Smooth muscle cell (in vitro differentiated cells): Measurements from ENCODE around the gene DLG1. TPM values are rescaled to one million over a fixed set of nuclear protein-coding genes. Genes with fewer than 3 reads are reported as not detected.

Experiments
- DNase-seq: peaks from one replicate; lab custom pipeline; 2025; ENCODE audit not compliant: unreplicated experiment; lab: John Stamatoyannopoulos, UW
- H2AFZ ChIP-seq: fragments of 200-600 bp; sonication (generic); 2 replicates; pipeline ENCODE4 v1.6.0; 2016; ENCODE audit warnings: antibody characterized with exemption, low read depth, mild to moderate bottlenecking
- H3F3A ChIP-seq: fragments of 200-600 bp; sonication (generic); 2 replicates; pipeline ENCODE4 v1.6.0; 2017; ENCODE audit warnings: antibody characterized with exemption, low read depth
- H3K27ac ChIP-seq: fragments of 200-600 bp; sonication (generic); 2 replicates; pipeline ENCODE4 v1.5.1; 2016; ENCODE audit warnings: low read depth, mild to moderate bottlenecking
- H3K27me3 ChIP-seq: fragments of 200-600 bp; sonication (generic); 2 replicates; pipeline ENCODE4 v1.6.1; 2016; ENCODE audit warnings: low read depth, mild to moderate bottlenecking
- H3K36me3 ChIP-seq: fragments of 200-600 bp; sonication (generic); 2 replicates; pipeline ENCODE4 v1.5.1; 2016; ENCODE audit warnings: low read depth
- H3K4me1 ChIP-seq: fragments of 200-600 bp; sonication (generic); 2 replicates; pipeline ENCODE4 v1.5.1; 2016; ENCODE audit warnings: low read depth
- H3K4me2 ChIP-seq: fragments of 200-600 bp; sonication (generic); 2 replicates; pipeline ENCODE4 v1.6.0; 2016; ENCODE audit warnings: mild to moderate bottlenecking
- H3K4me3 ChIP-seq: fragments of 200-600 bp; sonication (generic); 2 replicates; pipeline ENCODE4 v1.5.1; 2016; ENCODE audit warnings: mild to moderate bottlenecking
- H3K79me2 ChIP-seq: fragments of 200-600 bp; sonication (generic); 2 replicates; pipeline ENCODE4 v1.6.0; 2016; ENCODE audit warnings: low read depth, mild to moderate bottlenecking
- H3K9ac ChIP-seq: fragments of 200-600 bp; sonication (generic); 2 replicates; pipeline ENCODE4 v1.6.0; 2016; ENCODE audit warnings: low read depth
- H3K9me3 ChIP-seq: fragments of 200-600 bp; sonication (generic); replicated peaks from 2 replicates; pipeline ENCODE4 v1.5.1; 2016; ENCODE audit warnings: low read depth
- H4K20me1 ChIP-seq: fragments of 200-600 bp; sonication (generic); 2 replicates; pipeline ENCODE4 v1.6.0; 2016; ENCODE audit warnings: low read depth
- CTCF ChIP-seq: fragments of 200-600 bp; sonication (generic); IDR thresholded peaks from 2 replicates; pipeline ENCODE4 v1.5.1; 2017; ENCODE audit warnings: borderline replicate concordance, mild to moderate bottlenecking, antibody characterized with exemption; ENCODE audit not compliant: insufficient read depth, poor library complexity, severe bottlenecking
- WGBS: methylation state at CpG from one replicate; pipeline ENCODE4 v1.1.7; 2016; ENCODE audit warnings: low lambda C conversion rate; 5-methylcytosine and 5-hydroxymethylcytosine counted together
- polyA plus RNA-seq: library from polyadenylated mRNA; unstranded; fragments of >200 nt; fragmentation: Nextera tagmentation; extraction: Ambion mirVana; gene quantifications from 2 replicates; pipeline ENCODE4 v1.2.1, GENCODE V29; 2016
- total RNA-seq: library from RNA; depleted of rRNA; stranded (reverse); fragments of >200 nt; gene quantifications from 2 replicates; pipeline ENCODE4 v1.2.3, GENCODE V29; 2014

The DLG1 gene
- total and polyA plus RNA-seq, 2 experiments from 2014 or later, result 23.5 to 69.0 TPM

GRCh38 chr3:197242784-197243432 is 55.5 kb downstream of the DLG1 start:
- H4K20me1 ChIP-seq, result peaks cover 29% of the 10 kb centered on the region
- peaks cover 10% of the 10 kb centered on the region for H3F3A ChIP-seq
- no peaks in the 10 kb centered on the region for H3K36me3 ChIP-seq
- H3K27ac ChIP-seq, result peak overlapping the region; percentile 85
- H3K9ac ChIP-seq, result no peak overlapping the region
- H2AFZ ChIP-seq, result no peak overlapping the region
- DNase-seq, result no peak
- peaks cover 40% of the 10 kb centered on the region for H3K4me1 ChIP-seq
- 47% methylated on average over 7 of the region's 7 CpGs for WGBS
- H3K27me3 ChIP-seq, result no peaks in the 10 kb centered on the region
- peaks cover 81% of the 10 kb centered on the region for H3K79me2 ChIP-seq
- no peak overlapping the region for H3K4me3 ChIP-seq
- peak overlapping the region; percentile 52 for H3K4me2 ChIP-seq
- no peak for TF ChIP-seq CTCF
- peaks cover 5% of the 10 kb centered on the region for H3K9me3 ChIP-seq

DNA sequence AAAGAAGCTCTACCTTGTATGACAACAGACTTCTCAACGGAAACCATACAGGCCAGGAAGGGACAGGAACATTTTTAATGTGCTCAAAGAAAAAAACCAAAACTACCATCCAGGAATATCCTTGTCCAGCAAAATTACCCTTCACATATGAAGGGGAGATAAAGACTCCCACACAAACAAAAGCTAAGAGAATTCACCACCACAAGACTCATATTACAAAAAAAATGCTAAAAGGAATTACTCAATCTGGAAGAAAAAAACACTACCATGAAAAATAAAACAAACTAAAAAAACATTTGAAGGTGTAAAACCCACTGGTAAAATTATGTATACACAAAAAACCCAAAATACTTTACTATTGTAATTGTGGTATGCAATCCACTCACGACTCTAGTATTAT is 57.2 kb downstream of the DLG1 start:
- no peak for DNase-seq
- peak overlapping the region; percentile 85 for H3K27ac ChIP-seq
- WGBS, result 98% methylated on average over 2 of the region's 2 CpGs
- no peak for TF ChIP-seq CTCF
- H3K4me1 ChIP-seq, result peaks cover 40% of the 10 kb centered on the region
- no peak overlapping the region for H3K4me2 ChIP-seq
- H3K36me3 ChIP-seq, result no peaks in the 10 kb centered on the region
- H2AFZ ChIP-seq, result no peak overlapping the region
- H4K20me1 ChIP-seq, result peaks cover 36% of the 10 kb centered on the region
- peaks cover 10% of the 10 kb centered on the region for H3F3A ChIP-seq
- H3K27me3 ChIP-seq, result no peaks in the 10 kb centered on the region
- H3K9me3 ChIP-seq, result peaks cover 5% of the 10 kb centered on the region
- H3K9ac ChIP-seq, result no peak overlapping the region
- no peak overlapping the region for H3K4me3 ChIP-seq
- peaks cover 85% of the 10 kb centered on the region for H3K79me2 ChIP-seq

DNA sequence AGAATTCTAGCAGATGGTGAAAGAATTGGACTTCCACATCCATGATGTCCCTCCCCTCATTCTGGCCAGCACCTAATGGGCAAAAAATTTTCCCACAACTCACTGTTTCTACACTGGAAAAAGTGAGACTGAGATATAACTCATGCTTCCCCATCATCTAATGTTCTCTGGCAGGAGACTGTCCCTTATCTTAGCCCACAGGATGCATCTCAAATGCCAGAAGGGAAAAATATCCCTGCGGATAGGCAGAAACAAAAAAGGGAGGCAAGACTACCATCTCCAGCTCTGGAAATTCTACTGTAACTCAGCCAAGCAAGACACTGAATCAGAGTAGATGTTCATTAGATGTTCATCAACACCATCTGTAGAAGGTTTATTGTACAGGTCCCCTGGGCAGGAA is 58.6 kb downstream of the DLG1 start:
- H3K9ac ChIP-seq, result no peak overlapping the region
- peaks cover 13% of the 10 kb centered on the region for H3F3A ChIP-seq
- no peaks in the 10 kb centered on the region for H3K36me3 ChIP-seq
- no peak for DNase-seq
- H2AFZ ChIP-seq, result no peak overlapping the region
- no peaks in the 10 kb centered on the region for H3K27me3 ChIP-seq
- WGBS, result 67% methylated on average over 1 of the region's 1 CpG
- H3K4me1 ChIP-seq, result peaks cover 40% of the 10 kb centered on the region
- peak overlapping the region; percentile 85 for H3K27ac ChIP-seq
- peaks cover 48% of the 10 kb centered on the region for H4K20me1 ChIP-seq
- H3K9me3 ChIP-seq, result peaks cover 5% of the 10 kb centered on the region
- peaks cover 90% of the 10 kb centered on the region for H3K79me2 ChIP-seq
- H3K4me3 ChIP-seq, result no peak overlapping the region
- no peak for TF ChIP-seq CTCF
- no peak overlapping the region for H3K4me2 ChIP-seq

GRCh38 chr3:197238842-197239241 is 59.6 kb downstream of the DLG1 start:
- no peak overlapping the region for H3K27ac ChIP-seq
- H2AFZ ChIP-seq, result no peak overlapping the region
- peaks cover 91% of the 10 kb centered on the region for H3K79me2 ChIP-seq
- peaks cover 33% of the 10 kb centered on the region for H3K4me1 ChIP-seq
- TF ChIP-seq CTCF, result no peak
- DNase-seq, result no peak
- no peaks in the 10 kb centered on the region for H3K36me3 ChIP-seq
- H3K9me3 ChIP-seq, result peaks cover 5% of the 10 kb centered on the region
- 73% methylated on average over 1 of the region's 1 CpG for WGBS
- H3K9ac ChIP-seq, result no peak overlapping the region
- H3K4me3 ChIP-seq, result no peak overlapping the region
- peaks cover 58% of the 10 kb centered on the region for H4K20me1 ChIP-seq
- no peaks in the 10 kb centered on the region for H3K27me3 ChIP-seq
- H3F3A ChIP-seq, result peaks cover 19% of the 10 kb centered on the region
- no peak overlapping the region for H3K4me2 ChIP-seq
